ENCODE data around the gene LRP11. TPM values are rescaled to one million over a fixed set of nuclear protein-coding genes. Genes with fewer than 3 reads are reported as not detected.

The LRP11 gene
- total and polyA plus RNA-seq, 10 of the 15 experiments (the other 5 are each of a cell fraction or from before 2014, with no cell fraction given): under 0.01 to 0.23 (median 0.03) TPM; not detected in 6

- no peak for ATAC-seq
- Histone ChIP-seq H3K9ac (ENCODE audit: control insufficient read depth, insufficient read depth, low read length) (no peak overlapping the region), H3K4me1 (ENCODE audit: control insufficient read depth, insufficient read depth, low read length) (no peaks in the 10 kb centered on the region), H3K36me3 (ENCODE audit: control insufficient read depth in 2 of 2, insufficient read depth in 2 of 2, low read length in 1 of 2) (no peaks in the 10 kb centered on the region), H3K4me2 (ENCODE audit: control insufficient read depth, insufficient read depth) (no peak overlapping the region), H2AFZ (ENCODE audit: control insufficient read depth, low read depth, low read length) (no peak overlapping the region), H3K79me2 (ENCODE audit: control insufficient read depth, insufficient read depth, low read length) (no peaks in the 10 kb centered on the region), H3K9me3 (replicated peaks; ENCODE audit: control insufficient read depth, insufficient read depth, low read length) (no peaks in the 10 kb centered on the region), H3K4me3 (no peak overlapping the region), H3K27me3 (replicated peaks in 1 of 2; ENCODE audit: control insufficient read depth in 2 of 2, insufficient read depth in 2 of 2, low read length in 1 of 2) (no peaks in the 10 kb centered on the region; a peak in 1 of 4 replicates), H4K20me1 (ENCODE audit: control insufficient read depth, insufficient read depth) (no peaks in the 10 kb centered on the region), H3K27ac (ENCODE audit: control insufficient read depth, insufficient read depth) (no peak overlapping the region)
- in situ Hi-C loops (cut with MboI): loop anchor here (5.0 kb wide), 1 partner anchor 94 kb away; no protein-coding TSS in a partner anchor
- RAD21 ChIA-PET (ENCODE audit: unreplicated experiment): no interaction called here
- SMC1A ChIA-PET (ENCODE audit: uncharacterized antibody, unreplicated experiment): no interaction called here
- intact Hi-C loops (cut with micrococcal nuclease; ENCODE audit: unreplicated experiment): loop anchor here (1.0 to 5.0 kb wide), 4 partner anchors 32 to 184 kb away; no protein-coding TSS in a partner anchor
- 45% methylated on average over 3 of the region's 3 CpGs for WGBS (ENCODE audit: insufficient coverage, insufficient replicate concordance, low lambda C conversion rate, missing lambda C conversion rate)
- DNase-seq (ENCODE audit: low read depth, low spot score): no peak
- no peak for FAIRE-seq
- no peak for TF ChIP-seq EZH2 (IDR thresholded peaks at IDR 0.05; ENCODE audit: borderline replicate concordance, control insufficient read depth, low read depth, low read length)
- no peak for TF ChIP-seq NR2F1 (conservative IDR thresholded peaks at IDR 0.05)
- no peak for TF ChIP-seq MEF2A (IDR thresholded peaks at IDR 0.05; ENCODE audit: insufficient read depth, low read depth, low read length)
- TF ChIP-seq NR2C2 (IDR thresholded peaks at IDR 0.05; ENCODE audit: borderline replicate concordance, control insufficient read depth, insufficient read length, low read depth): no peak
- no peak for TF ChIP-seq POLR2A (IDR thresholded peaks at IDR 0.05; ENCODE audit: low read depth, low read length)
- no peak for TF ChIP-seq CHD1 (IDR thresholded peaks at IDR 0.05; ENCODE audit: low read depth, low read length)
- TF ChIP-seq POLR2AphosphoS5 (IDR thresholded peaks at IDR 0.05; ENCODE audit: low read length): no peak
- TF ChIP-seq MEF2B (IDR thresholded peaks at IDR 0.05; ENCODE audit: partially characterized antibody, poor library complexity, severe bottlenecking): no peak
- POLR2A ChIA-PET: no interaction called here
- CTCF ChIA-PET: interaction anchor here (1.0 to 3.8 kb wide), 7 partner anchors 11 to 115 kb away, joined by 3 to 18 read pairs (median 11); partner anchors contain the start of gene LATS1
- BruUV-seq (replicated peaks): no TSS peak
Measured at GRCh38 chr6:149833651-149834050, 30.5 kb downstream of the LRP11 start.
